Regular cardiac myocyte (primary cell): ENCODE results near the gene SCAANT1. TPM values are rescaled to one million over a fixed set of nuclear protein-coding genes. Genes with fewer than 3 reads are reported as not detected.

Experiments
- total RNA-seq: library from RNA; depleted of rRNA; stranded (reverse); fragments of >200 nt; gene quantifications from 2 replicates; pipeline ENCODE4 v1.2.3, GENCODE V29; 2014

Gene SCAANT1
- not detected in 2 replicates for total RNA-seq

GRCh38 chr3:63911873-63912767, at the start of gene SCAANT1:
Gene SCAANT1 (minus strand): TSS chr3:63912383.

DNA sequence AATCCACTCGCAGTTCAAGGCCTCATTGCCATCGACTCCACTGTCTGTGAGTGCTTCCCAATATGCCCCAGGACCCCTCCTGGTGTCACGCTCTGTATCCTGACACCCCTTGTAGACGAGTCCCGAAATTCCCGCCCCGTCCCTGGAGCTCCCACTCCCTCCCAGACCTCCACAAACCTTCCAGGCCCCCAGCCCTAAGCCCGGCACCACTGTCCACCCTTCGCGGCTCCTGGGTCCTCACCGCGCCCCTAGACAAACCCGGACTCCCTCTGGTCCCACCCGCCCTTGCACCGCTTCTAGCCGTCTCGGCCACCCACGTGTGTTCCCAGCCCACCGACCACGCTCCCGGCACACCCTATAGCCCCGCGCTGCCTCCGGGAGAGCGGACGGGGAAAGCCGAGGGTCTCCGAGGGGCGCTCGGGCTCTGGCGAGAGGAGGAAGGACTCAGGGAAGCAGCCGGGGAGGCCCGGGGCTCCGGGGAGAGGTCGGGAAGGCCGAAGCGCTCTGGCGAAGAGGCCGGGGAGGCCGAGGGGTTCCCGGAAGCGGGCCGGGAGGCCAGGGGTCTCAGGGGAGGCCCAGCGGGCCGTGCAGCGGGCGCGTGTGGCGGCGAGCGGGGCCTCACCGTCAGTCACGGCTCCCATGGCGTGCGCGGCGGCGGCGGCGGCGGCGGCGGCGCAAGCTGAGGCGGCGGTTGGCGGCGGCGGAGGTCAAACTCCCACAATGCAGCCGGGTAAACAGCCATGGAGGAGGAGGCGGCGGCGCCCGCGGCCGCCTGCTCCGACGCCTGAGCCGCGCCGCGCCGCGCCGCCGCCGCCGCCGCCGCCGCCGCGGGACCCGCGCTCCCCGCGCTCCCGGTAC, 48.8 kb downstream of the SCAANT1 start, which contains the start of the genes ATXN7 and THOC7:
Gene ATXN7 (plus strand): TSS at position 718 of the 858 bp plus-strand sequence. CDS start 48,732 bp downstream, outside the sequence.
Gene THOC7 (minus strand): TSS at position 656 of the 858 bp plus-strand sequence. CDS start 15 bp downstream, at position 641.

Other genes with a start within 250 kb of the SCAANT1 start
- not detected in 2 replicates for gene C3orf49, start 93.1 kb downstream of the SCAANT1 start, total RNA-seq
- gene THOC7, start 48.6 kb downstream of the SCAANT1 start, total RNA-seq = 40.9 and 48.5 TPM in 2 replicates
- 8.2 and 8.7 TPM in 2 replicates for gene ATXN7, start 48.5 kb downstream of the SCAANT1 start, total RNA-seq
- gene PSMD6, start 111.1 kb upstream of the SCAANT1 start, total RNA-seq = 73.0 and 136 TPM in 2 replicates